Right renal cortex interstitium (tissue), 3 donors: ENCODE results near the gene MYLK2. TPM values are rescaled to one million over a fixed set of nuclear protein-coding genes. Genes with fewer than 3 reads are reported as not detected.
"Not testable (repeated sequence)": the region's sequence is repeated elsewhere in the genome, so short reads cannot be mapped to it uniquely, and the experiment has no call there.

Experiments
- DNase-seq, 3 donors: peaks; one replicate each; pipeline ENCODE4 v3.0.0-alpha.2; 2013; ENCODE audit warnings: low read depth in 3 of 3, low spot score in 2 of 3
- polyA plus RNA-seq, 3 donors: library from polyadenylated mRNA; unstranded; fragments of 120-200 nt; gene quantifications; one replicate each; pipeline ENCODE4 v1.2.1, GENCODE V29; 2013; ENCODE audit not compliant: insufficient read length in 3 of 3

Gene MYLK2
- polyA plus RNA-seq, 3 donors: 0.57 to 0.79 (median 0.62) TPM

DNA sequence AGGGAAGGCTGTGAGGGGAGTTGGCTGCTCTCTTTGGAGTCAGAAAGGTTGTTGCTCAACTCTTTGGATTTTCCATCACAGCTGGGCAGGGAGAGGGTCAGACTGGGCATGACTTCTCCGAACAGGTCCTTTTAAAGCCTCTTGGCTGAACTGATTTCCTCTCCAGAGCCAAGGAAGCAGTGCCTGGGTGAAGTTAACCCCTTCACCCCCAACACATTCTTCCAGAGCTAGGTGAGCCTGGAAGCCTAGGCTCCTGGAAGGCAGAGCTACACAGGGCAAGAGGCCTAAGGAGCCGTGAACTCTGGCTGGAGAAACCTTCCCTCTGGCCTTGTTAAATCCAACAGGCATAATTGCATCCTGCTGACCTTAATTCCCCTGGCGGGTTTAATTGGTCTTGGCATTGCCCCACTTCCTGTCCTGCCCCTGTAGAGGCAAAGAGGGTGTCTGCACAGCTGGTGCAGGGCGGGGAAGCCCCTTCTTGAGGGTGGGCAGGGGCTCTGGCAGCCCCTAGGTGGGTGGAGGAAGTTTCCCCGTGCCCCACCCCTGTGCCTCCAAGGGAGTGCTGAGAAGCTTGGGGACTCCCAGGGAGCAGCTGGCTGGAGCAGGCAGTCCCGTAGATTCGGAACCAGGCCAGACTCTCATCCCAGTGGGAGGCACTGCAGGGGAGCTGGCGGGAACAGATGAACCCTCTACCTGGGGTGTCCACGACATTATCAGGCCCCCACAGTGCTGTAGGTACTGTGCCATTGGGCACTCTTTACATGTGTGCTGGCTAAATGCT, 3.6 kb upstream of the MYLK2 start:
- no peak for DNase-seq

- no peak for DNase-seq
Measured at GRCh38 chr20:31816221-31816620, 2.9 kb upstream of the MYLK2 start.

DNA sequence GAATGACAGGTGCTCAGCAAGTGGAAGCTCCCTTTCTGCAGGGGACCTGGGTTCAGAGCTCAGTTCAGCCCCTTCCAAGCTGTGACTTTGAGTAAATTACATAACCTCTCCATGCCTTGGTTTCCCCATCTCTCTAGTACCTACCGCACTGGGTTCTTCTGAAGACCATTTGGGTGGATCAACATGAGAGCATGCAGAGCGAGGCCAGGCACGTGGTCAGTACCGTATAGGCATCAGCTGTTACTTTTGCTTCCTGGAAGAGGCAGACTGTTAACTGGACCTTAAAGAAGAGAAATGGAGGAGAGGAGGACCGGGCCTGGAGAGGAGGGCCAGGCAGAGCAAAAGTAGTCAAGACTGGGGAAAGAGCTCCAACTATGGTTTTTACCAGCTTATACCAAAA, 1.7 kb upstream of the MYLK2 start:
- no peak for DNase-seq

DNA sequence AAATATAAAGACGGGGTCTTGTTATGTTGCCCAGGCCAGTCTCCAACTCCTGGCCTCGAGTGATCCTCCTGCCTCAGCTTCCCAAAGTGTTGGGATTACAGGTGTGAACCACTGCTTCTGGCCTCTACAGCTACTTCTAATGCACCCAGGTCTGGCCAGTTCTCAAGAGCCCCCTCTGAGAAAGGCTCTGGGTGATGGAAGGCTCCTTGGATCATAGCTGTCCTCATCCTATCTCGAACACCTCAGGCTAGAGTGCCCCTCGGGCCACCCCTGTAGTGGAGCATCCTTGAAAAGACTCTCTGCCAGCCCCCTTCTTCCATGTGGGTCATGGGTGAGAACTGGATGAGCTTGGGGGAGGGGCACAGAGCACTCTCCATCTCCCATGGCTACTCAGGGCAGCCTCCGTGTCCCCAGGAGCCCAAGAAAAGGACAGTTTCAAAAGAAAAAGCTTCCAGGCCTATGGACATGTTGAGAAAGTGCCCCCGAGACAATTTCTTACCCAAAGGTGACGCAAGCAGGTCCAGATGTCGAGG, 714 bp upstream of the MYLK2 start:
- no peak for DNase-seq

- DNase-seq: no peak
Measured at GRCh38 chr20:31820228-31820627, 1.1 kb downstream of the MYLK2 start.

DNA sequence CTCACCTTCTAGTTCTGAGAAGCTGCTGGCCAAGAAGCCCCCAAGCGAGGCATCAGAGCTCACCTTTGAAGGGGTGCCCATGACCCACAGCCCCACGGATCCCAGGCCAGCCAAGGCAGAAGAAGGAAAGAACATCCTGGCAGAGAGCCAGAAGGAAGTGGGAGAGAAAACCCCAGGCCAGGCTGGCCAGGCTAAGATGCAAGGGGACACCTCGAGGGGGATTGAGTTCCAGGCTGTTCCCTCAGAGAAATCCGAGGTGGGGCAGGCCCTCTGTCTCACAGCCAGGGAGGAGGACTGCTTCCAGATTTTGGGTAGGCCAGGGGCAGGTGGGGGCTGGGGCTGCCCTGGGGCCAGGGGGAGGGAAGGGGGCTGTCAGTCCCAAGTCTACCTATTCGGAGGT, 2.3 kb downstream of the MYLK2 start:
- no peak for DNase-seq

DNA sequence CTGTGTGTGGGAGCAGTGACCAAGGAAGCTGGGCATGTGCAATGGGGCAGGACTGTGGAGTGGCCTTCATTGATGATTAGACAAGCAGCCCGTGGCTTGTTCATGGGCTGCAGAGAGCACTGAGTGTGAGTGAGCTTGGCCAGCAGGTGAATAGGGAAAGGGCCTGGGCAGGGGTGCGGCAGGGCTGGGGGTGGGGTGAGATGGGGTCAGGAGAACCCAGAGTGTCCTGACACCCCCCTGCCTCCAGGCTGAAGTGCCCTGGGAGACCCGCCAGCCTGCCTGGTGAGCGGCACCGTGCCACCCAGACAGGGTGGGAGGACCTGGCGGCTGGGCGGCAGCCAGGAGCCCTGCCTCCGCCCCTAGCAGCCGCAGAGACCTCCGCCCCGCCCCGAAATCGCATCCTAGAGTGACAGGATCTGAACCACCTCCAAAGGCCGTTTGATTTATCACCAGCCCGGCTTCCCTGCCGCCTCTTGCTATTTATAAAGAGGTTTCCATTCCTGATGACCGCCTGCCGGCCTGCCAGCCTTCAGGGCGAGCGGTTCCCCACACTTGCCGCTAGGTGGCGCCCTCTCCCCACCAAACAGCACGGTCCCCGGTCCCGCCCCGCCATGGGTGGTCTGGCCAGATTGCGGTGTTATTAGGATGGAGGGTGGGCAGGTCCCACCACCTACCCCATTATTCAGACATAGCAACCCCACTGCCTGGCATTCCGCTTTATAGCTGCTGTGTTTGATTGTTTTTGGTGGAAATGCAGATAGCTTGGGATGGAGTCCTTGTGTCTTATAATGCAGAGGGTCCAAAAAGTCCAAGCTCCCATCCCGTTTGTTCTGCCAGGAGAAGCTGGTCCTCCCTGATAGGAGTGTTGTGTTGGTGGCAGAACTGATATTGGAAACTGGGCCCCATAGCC, 3.5 kb downstream of the MYLK2 start:
- DNase-seq: peak in 2 of 3 donors; percentile 57 to 60

DNA sequence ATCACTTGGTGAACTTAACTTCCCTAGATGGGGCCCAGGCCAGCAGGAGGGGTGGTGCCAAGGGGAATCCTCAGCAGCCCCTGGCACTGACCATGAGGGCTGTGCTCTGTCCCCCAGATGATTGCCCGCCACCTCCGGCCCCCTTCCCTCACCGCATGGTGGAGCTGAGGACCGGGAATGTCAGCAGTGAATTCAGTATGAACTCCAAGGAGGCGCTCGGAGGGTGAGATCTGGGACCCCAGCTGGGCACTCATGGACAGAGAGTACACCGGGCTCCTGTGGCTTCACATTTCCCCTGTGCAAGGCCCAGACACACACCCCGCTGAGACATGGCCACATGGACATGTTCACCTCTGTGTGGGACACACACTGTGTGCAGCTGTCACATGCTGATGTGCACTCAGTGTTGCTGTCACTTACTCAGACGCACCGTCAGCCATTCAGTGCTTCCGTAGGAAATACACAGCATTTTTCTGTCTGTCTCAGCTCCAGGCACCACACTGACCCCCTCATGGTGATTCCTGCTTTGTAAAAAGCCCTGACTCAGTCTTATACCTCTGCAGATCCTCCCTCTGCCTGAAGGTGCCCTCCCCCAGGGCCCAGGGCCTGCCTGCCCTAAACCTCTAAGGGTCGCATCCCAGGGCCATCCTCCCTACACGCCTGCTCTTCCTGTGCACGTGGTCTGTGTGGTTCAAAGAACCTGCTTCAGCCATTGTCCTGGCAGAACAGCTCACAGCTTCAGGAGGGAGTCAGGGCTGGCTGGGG, 4.4 kb downstream of the MYLK2 start:
- DNase-seq: no peak

GRCh38 chr20:31824125-31824485, 4.9 kb downstream of the MYLK2 start:
- no peak for DNase-seq

DNA sequence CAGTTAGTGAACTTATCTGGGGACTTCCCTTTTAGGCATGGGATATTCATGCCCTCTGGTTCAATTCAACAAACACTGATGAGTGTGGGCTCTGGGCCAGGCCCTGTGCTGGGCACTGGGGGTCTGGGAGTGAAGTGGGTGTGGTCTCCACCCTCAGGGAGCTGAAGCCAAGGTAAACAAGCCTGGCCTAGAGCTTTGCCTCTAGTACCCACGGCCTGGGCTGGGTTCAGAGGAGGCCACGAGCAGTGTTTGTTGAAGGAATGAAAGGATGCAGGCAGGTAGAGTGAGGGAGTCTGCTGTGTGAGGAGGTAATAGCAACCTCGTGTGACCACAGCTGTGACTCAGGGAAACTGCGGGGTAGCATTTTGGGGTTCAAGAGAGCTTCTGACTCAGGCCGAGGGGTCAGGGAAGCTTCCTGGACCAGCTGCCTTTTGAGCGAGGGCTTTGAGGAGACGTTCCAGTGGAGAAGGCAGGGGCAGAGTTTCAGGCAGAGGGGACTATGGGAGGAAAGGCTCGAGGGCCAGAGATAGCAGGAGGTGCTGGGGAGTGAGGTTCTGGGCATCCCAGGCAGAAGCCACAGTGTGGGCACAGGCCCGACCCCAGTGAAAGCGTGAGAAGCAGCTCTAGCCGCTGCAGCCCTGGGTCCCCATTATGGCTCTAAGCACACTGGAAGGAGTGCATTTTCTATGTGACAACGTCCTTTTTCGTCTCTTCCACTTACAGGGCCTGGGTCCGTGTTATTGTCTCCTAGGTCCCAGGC, 5.6 kb downstream of the MYLK2 start:
- no peak for DNase-seq

DNA sequence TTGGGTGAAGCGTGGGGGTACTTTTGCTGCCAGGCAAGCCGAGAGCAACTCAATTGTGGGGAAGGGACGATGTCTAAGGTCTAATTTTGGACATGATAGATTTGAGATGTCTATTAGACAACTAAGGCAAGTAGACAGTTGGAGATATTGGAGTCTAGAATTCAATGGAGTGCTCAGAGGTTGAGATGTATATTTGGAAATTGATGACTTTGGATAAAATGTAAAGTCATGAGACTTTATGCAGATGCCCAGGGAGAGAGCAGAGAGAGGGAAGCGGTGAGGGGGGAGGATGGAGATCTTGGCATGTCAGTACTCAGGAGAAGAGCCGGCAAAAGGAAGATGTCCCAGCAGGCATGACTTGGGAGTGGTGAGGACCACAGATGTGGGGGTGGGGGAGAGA, 6.9 kb downstream of the MYLK2 start:
- no peak for DNase-seq

DNA sequence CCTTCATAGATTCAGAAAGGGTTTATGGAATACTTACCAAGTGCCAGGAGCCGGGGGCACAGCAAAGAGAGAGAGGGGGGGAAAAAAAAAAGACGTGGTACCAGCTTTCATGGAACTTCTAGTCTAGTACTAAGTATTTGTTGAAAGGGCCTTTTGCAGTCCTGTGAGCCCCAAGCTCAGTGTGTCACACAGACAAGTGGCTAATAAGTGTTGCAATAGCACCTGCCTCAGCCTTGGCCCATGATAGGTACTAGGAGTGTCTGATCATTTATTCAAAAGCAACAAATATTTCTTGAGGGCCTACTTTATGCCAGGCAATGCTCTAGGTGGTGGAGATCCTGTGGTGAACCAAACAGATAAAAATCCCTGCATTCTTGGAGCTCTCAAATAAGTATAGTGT, 7.9 kb downstream of the MYLK2 start:
- no peak for DNase-seq

DNA sequence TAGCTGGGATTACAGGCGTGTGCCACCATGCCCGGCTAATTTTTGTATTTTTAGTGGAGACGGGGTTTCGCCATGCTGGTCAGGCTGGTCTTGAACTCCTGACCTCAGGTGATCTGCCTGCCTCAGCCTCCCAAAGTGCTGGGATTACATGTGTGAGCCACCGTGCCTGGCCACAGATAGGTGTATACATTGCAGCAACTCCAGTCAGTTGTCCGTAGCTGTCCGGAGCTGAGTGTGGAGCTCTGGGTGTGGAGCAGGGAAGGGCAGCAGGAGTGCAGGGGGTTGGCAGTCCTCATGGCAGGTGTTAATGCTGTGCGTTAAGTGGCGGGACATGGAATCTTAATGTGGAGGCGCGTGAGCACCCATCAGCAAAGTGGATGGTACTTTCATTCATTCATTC, 8.9 kb downstream of the MYLK2 start:
- not testable (repeated sequence) for DNase-seq

GRCh38 chr20:31829731-31830130, 10.6 kb downstream of the MYLK2 start:
- DNase-seq: no peak

DNA sequence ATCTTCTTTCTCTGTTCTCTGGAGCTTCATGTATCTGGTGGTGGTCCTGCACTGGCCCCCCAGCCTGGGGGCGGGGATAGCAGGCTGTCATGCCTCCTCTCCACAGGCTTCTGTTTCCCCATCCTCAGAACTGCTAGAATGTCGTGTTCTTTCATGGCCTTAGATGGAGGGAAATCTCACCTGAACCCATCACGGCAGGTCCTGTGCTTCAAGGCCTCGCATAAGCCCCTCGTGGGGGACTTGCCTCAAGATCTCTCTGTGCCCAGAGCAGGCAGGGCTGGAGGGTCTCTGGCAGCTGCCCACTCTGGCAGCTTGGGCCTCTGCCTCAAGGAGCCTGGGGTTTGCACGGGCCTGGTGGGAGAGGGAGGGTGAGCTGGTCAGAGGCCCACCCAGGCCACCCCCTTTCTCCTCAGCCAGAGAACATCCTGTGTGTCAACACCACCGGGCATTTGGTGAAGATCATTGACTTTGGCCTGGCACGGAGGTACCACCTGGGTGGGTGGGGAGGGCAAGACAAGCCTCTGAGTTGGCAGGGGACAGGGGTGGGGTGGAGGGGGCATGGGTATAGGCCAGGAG, 11.3 kb downstream of the MYLK2 start:
- no peak for DNase-seq

DNA sequence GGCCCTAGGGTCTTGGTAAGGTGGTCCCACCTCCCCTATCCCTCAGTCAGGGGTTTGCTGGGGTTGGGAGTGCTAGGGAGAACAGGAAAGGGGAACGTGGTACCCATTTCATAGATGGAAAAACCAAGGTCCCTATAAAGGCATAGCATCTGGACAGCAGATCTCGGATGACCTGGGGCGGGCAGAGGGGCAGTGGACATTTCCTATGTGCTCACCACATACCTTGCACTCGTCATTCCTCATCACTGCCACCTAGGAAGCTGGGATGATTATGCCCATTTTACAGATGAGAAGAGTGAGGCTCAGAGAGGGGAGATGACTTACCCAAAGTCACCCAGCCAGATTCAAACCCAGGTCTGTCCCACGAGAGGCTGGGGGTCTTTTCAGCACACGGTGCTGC, 12.1 kb downstream of the MYLK2 start:
- DNase-seq: no peak

DNA sequence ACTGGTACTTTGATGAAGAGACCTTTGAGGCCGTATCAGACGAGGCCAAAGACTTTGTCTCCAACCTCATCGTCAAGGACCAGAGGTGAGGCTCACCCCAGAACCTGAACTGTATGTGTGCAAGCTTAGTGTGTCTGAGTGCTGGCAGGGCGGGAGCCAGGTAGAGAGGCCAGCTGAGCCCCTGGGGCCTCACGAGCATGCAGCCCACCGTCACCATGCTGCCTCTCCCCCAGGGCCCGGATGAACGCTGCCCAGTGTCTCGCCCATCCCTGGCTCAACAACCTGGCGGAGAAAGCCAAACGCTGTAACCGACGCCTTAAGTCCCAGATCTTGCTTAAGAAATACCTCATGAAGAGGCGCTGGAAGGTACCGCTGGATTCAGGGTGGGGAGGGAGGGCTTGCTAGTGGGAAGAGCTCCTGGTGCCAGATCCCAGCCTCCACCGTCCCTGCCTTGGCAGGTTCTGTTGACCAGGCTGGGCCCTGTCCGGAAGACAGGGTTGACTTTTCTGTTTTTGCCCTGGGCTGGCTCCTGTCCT, 12.7 kb downstream of the MYLK2 start:
- no peak for DNase-seq

DNA sequence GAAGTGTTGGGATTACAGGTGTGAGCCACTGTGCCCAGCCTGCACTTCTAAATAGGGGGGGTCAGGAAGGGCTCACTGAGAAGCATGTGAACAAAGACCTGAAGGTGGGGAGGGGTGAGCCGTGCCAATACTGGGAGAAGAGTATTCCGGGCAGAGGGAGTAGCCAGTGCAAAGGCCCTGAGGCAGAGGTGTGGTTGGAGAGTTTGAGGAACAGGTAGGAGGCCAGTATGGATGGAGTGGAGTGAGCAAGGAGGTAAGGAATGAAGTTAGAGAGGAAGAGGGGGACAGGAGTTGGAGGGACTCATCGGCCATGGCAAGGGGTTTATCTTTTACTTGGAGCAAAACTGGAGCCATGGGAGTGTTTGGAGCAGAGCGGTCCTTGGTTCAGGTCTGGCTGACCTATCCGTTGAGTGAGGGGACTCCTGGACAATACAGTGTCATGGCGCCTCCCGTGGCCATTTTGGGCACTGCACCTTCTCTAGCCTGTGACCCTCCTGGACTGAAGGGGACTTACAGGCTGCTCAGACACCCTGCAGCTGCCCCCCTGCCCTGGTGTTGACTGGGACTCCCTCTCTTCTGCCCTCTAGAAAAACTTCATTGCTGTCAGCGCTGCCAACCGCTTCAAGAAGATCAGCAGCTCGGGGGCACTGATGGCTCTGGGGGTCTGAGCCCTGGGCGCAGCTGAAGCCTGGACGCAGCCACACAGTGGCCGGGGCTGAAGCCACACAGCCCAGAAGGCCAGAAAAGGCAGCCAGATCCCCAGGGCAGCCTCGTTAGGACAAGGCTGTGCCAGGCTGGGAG, 14.2 kb downstream of the MYLK2 start:
- peak in 1 of 3 donors; percentile 46 for DNase-seq
